ENCODE data around the gene GPR152.

GPR152 gene

GRCh38 chr11:67464411-67465188 is 12.1 kb upstream of the GPR152 start:
- peak; percentile 91 for DNase-seq

DNA sequence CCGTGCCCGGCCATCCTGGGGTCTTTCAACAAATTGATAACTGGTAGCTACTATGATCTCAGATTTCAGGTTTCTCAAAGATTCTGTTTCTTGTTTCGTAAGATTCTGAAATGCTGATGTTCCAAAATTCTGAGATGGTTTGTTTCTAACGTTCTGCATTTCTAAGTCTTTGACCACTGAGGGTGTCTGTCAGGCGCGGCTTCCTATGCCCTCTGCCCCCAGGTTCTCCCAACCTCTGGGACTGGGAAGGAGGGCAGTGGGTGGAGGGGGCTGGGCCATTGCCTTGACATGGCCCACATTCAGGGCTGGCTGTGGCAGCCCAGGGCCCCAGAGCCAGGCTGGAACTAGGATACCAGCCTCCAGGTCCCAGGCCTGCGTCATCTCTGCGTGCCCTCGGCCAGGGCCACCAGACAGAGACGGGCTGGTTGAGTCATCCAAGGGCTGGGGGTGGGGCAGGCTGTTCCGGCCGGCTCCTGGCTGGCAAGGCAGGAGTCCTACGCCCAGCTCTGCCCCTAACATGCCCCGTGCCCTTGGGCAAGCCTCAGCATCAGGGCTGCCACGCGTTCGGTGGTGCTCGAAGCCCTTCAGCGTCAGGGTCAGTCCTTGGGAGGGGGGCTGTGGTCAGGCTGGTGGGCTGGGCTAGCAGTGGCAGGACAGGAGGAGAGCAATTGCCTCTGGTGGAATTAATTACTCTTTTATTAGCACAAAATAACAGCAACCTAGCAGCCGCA is 11.3 kb upstream of the GPR152 start:
- no peak for DNase-seq

DNA sequence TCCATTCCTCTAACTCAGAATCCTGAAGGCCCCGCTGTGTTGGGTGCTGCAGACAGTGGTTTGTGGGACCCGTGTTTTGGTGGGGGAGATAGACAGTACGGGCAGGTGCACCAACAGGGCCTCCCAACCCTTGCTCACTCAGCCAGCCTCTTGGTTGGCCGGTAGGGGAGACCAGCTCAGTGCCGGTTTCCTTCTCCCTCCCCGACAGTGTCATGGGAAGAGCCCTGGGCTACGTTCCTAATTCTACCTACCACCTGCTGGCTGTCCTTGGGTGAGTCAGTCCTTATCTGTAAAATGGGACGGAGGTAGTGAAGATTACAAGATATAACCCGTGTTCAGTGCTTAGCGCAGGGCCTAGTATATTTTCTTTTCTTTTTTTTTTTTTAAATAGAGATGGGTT is 10.7 kb upstream of the GPR152 start:
- no peak for DNase-seq

DNA sequence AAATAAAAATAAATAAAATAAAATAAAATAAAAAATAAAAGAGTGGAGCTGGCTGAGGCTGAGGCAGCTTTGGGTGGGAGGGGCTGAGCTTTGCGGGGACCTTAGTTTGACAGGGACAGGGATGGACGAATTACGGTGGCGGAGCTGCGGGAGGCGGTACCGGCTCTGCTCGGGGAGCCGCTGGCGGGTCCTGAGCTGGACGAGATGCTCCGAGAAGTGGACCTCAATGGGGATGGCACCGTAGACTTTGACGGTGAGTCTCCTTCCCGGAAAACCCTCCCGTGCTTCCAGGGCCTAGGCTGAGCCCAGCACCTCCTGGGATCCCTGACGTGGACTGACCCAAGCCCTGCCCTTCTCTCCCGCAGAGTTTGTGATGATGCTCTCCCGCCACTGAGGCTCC is 5.7 kb upstream of the GPR152 start:
- DNase-seq: no peak

- no peak for DNase-seq
Measured at GRCh38 chr11:67457453-67457852, 4.9 kb upstream of the GPR152 start.

GRCh38 chr11:67456068-67456705 is 3.7 kb upstream of the GPR152 start:
- no peak for DNase-seq

DNA sequence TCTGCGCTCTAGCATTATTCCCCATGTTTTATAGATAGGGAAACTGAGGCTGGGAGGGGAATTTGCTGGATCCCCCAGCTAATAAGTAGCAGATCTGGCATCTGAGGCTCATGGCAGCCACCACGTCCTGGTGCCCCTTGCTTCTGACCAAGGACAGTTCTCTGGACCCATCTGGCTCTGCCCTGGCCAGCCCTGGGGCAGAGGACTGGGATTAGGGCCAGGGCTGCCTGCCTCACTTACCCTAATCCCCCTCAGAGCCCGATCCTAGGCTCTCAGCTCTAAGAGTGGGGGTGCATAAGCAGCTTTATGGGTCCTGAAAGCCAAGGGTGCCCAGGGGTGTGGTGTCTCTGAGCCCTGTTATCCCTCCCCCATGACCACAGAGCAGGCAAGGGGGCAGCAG is 2.5 kb upstream of the GPR152 start, which contains the start of gene CABP4:
Gene CABP4 (plus strand): TSS at position 301 of the 400 bp plus-strand sequence. CDS start 70 bp downstream, at position 371.
- no peak for DNase-seq

- DNase-seq: no peak
Measured at GRCh38 chr11:67453816-67454732, 1.5 kb upstream of the GPR152 start.

GRCh38 chr11:67451658-67451976 is 912 bp downstream of the GPR152 start:
- no peak for DNase-seq

GRCh38 chr11:67450796-67451657 is 1.5 kb downstream of the GPR152 start:
- no peak for DNase-seq

GRCh38 chr11:67449116-67449844 is 3.2 kb downstream of the GPR152 start:
- no peak for DNase-seq

GRCh38 chr11:67448220-67448609 is 4.3 kb downstream of the GPR152 start:
- DNase-seq: no peak

- DNase-seq: no peak
Measured at GRCh38 chr11:67445515-67445914, 7.0 kb downstream of the GPR152 start.

DNA sequence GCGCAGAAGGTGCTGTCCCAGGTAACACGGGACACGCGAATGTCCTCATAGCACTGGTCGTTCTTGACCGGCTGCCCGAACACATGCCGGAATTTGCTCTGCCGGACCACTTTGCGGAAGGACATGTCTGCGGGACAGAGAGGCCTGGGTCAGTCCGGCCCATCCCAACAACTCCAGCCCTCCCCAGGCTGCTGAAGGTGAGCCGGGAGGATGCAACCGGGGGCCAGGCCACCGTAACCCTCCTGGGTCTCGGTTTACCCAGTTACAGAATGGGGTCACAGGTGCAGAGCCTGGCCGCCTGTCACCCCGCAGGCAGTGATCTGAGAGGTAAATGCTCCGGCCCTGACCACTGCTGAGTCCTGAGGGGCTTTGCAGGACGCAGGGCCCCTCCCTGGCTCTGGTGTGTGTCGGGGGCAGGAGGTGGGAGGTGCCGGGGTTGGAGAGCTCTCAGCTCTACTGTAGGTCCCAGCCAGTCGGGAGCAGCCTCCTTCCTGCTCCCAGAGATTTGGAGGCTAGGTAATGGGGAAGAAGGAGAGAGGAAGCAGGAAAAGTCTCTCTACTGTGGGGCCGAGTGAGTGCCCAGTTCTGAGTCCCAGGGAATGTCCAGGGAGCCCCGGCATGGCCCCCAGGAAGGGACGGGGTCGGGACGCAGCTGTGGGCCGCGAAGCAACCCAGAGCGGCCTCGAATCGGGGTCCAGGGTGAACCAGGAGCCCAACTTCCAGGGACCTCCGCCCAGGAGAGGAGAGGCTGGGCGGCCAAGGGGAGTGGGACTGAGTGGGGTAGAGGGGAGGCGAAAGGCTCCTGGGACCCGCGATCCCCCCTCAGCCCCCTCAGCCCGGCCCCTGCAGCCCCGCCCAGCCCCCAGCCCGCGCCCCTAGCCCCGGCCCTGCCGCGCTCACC is 9.8 kb downstream of the GPR152 start:
- DNase-seq: no peak

- DNase-seq: no peak
Measured at GRCh38 chr11:67441731-67442351, 10.7 kb downstream of the GPR152 start.

GRCh38 chr11:67441098-67441563 is 11.4 kb downstream of the GPR152 start:
- no peak for DNase-seq

GRCh38 chr11:67440229-67441097 is 12.1 kb downstream of the GPR152 start:
- no peak for DNase-seq

Measured in NCI-H526 treated with DMSO at 0.1 percent for 48 hours (cell line).